Loucy (cell line): Measurements from ENCODE around the gene MCRIP1.

Experiments used
- H2AFZ ChIP-seq: fragments of 200-600 bp; sonication (generic); 2 replicates; pipeline ENCODE4 v1.6.0; 2016; ENCODE audit warnings: antibody characterized with exemption, mild to moderate bottlenecking, low read length, moderate library complexity
- H3F3A ChIP-seq: fragments of 200-600 bp; 2 replicates; pipeline ENCODE4 v1.6.0; 2016; ENCODE audit warnings: antibody characterized with exemption, low read depth, mild to moderate bottlenecking
- H3K27me3 ChIP-seq: fragments of 200-600 bp; sonication (generic); 2 replicates; pipeline ENCODE4 v1.6.1; 2014; ENCODE audit warnings: low read length, mild to moderate bottlenecking; ENCODE audit not compliant: insufficient read depth, poor library complexity, severe bottlenecking
- H3K36me3 ChIP-seq: fragments of 200-600 bp; sonication (generic); 2 replicates; pipeline ENCODE4 v1.6.1; 2016; ENCODE audit warnings: low read length; ENCODE audit not compliant: insufficient read depth
- H3K4me1 ChIP-seq: fragments of 200-600 bp; sonication (generic); 2 replicates; pipeline ENCODE4 v1.5.1; 2014; ENCODE audit warnings: low read length, mild to moderate bottlenecking; ENCODE audit not compliant: insufficient read depth, poor library complexity, severe bottlenecking
- H3K4me2 ChIP-seq: fragments of 200-600 bp; sonication (generic); 2 replicates; pipeline ENCODE4 v1.6.0; 2014; ENCODE audit warnings: antibody characterized with exemption, low read length, low read depth, mild to moderate bottlenecking; ENCODE audit not compliant: poor library complexity, severe bottlenecking
- H3K4me3 ChIP-seq: fragments of 200-600 bp; sonication (generic); 2 replicates; pipeline ENCODE4 v1.5.1; 2014; ENCODE audit warnings: low read length, mild to moderate bottlenecking, mixed read lengths; ENCODE audit not compliant: poor library complexity, severe bottlenecking
- H3K79me2 ChIP-seq: fragments of 200-600 bp; sonication (generic); 2 replicates; pipeline ENCODE4 v1.6.1; 2014; ENCODE audit warnings: low read length; ENCODE audit not compliant: insufficient read depth
- H3K9ac ChIP-seq: fragments of 200-600 bp; sonication (generic); 2 replicates; pipeline ENCODE4 v1.6.0; 2014; ENCODE audit warnings: mild to moderate bottlenecking, low read depth, low read length, moderate library complexity; ENCODE audit not compliant: poor library complexity, severe bottlenecking
- H3K9me2 ChIP-seq: fragments of 200-600 bp; sonication (generic); replicated peaks from 2 replicates; pipeline ENCODE4 v1.6.1; 2016; ENCODE audit warnings: low read depth, low read length, mixed read lengths
- H3K9me3 ChIP-seq: fragments of 200-600 bp; sonication (generic); 2 replicates; pipeline ENCODE4 v1.6.1; 2014; ENCODE audit warnings: mild to moderate bottlenecking, antibody characterized with exemption, low read length, low read depth; ENCODE audit not compliant: insufficient read depth
- H4K20me1 ChIP-seq: fragments of 200-600 bp; sonication (generic); 2 replicates; pipeline ENCODE4 v1.6.0; 2014; ENCODE audit warnings: antibody characterized with exemption, low read length, mild to moderate bottlenecking; ENCODE audit not compliant: insufficient read depth, poor library complexity, severe bottlenecking
- EZH2phosphoT487 ChIP-seq: fragments of 200-600 bp; IDR thresholded peaks from 2 replicates; pipeline ENCODE4 v1.6.1; 2018; ENCODE audit warnings: antibody characterized with exemption, mild to moderate bottlenecking, moderate library complexity, borderline replicate concordance
- TF ChIP-seq, protein P1 (sequence below): fragments of 200-600 bp; sonication (generic); conservative IDR thresholded peaks from 2 replicates; pipeline ENCODE4 v1.5.1; 2014; ENCODE audit warnings: mild to moderate bottlenecking, antibody characterized with exemption, low read length

The MCRIP1 gene

GRCh38 chr17:81845361-81845760 is 12.3 kb upstream of the MCRIP1 start:
- H3K4me1 ChIP-seq: no peaks in the 10 kb centered on the region
- no peaks in the 10 kb centered on the region for H3K9me3 ChIP-seq
- H3K79me2 ChIP-seq: no peaks in the 10 kb centered on the region
- no peak overlapping the region for H3K4me2 ChIP-seq
- H3K9me2 ChIP-seq: no peaks in the 10 kb centered on the region
- peaks cover 56% of the 10 kb centered on the region; the same call in 1 of the 2 replicates for H3K36me3 ChIP-seq
- H3K4me3 ChIP-seq: no peak overlapping the region
- H3K9ac ChIP-seq: no peak overlapping the region
- H2AFZ ChIP-seq: no peak overlapping the region
- no peaks in the 10 kb centered on the region for H3K27me3 ChIP-seq
- H3F3A ChIP-seq: no peaks in the 10 kb centered on the region
- no peaks in the 10 kb centered on the region for H4K20me1 ChIP-seq
- TF ChIP-seq, protein P1, sequence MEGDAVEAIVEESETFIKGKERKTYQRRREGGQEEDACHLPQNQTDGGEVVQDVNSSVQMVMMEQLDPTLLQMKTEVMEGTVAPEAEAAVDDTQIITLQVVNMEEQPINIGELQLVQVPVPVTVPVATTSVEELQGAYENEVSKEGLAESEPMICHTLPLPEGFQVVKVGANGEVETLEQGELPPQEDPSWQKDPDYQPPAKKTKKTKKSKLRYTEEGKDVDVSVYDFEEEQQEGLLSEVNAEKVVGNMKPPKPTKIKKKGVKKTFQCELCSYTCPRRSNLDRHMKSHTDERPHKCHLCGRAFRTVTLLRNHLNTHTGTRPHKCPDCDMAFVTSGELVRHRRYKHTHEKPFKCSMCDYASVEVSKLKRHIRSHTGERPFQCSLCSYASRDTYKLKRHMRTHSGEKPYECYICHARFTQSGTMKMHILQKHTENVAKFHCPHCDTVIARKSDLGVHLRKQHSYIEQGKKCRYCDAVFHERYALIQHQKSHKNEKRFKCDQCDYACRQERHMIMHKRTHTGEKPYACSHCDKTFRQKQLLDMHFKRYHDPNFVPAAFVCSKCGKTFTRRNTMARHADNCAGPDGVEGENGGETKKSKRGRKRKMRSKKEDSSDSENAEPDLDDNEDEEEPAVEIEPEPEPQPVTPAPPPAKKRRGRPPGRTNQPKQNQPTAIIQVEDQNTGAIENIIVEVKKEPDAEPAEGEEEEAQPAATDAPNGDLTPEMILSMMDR: no peak
- no peak for TF ChIP-seq EZH2phosphoT487

GRCh38 chr17:81844887-81845286 is 11.8 kb upstream of the MCRIP1 start:
- Histone ChIP-seq H3K79me2 (no peaks in the 10 kb centered on the region), H3K4me3 (no peak overlapping the region), H3K9ac (no peak overlapping the region), H3K9me2 (no peaks in the 10 kb centered on the region), H2AFZ (no peak overlapping the region), H3K27me3 (no peaks in the 10 kb centered on the region), H4K20me1 (no peaks in the 10 kb centered on the region), H3K4me2 (no peak overlapping the region), H3K36me3 (peaks cover 56% of the 10 kb centered on the region; the same call in 1 of the 2 replicates), H3K9me3 (no peaks in the 10 kb centered on the region), H3K4me1 (no peaks in the 10 kb centered on the region), H3F3A (no peaks in the 10 kb centered on the region)
- TF ChIP-seq EZH2phosphoT487: no peak
- TF ChIP-seq, protein P1: no peak

- no peak overlapping the region for H3K9ac ChIP-seq
- no peak overlapping the region for H2AFZ ChIP-seq
- no peaks in the 10 kb centered on the region for H4K20me1 ChIP-seq
- no peaks in the 10 kb centered on the region for H3K4me1 ChIP-seq
- H3K36me3 ChIP-seq: peaks cover 56% of the 10 kb centered on the region; the same call in 1 of the 2 replicates
- no peaks in the 10 kb centered on the region for H3K9me2 ChIP-seq
- no peak overlapping the region for H3K4me2 ChIP-seq
- H3K79me2 ChIP-seq: no peaks in the 10 kb centered on the region
- no peaks in the 10 kb centered on the region for H3F3A ChIP-seq
- no peaks in the 10 kb centered on the region for H3K27me3 ChIP-seq
- no peaks in the 10 kb centered on the region for H3K9me3 ChIP-seq
- TF ChIP-seq EZH2phosphoT487: no peak
- TF ChIP-seq, protein P1: no peak
- no peak overlapping the region for H3K4me3 ChIP-seq
Measured at GRCh38 chr17:81844327-81844851, 11.3 kb upstream of the MCRIP1 start.
